Astrocyte (in vitro differentiated cells and primary cell): ENCODE measurements around the gene ARL6. TPM values are rescaled to one million over a fixed set of nuclear protein-coding genes. Genes with fewer than 3 reads are reported as not detected.

Experiments
- DNase-seq: peaks from one replicate; pipeline ENCODE4 v3.0.0-alpha.2; 2010; ENCODE audit warnings: low read depth
- FAIRE-seq: peaks from 2 replicates; lab custom pipeline; 2011; peaks lifted over from hg19 to GRCh38; lab: Jason Lieb, UNC
- H2AFZ ChIP-seq: 2 replicates; pipeline ENCODE4 v1.6.0; 2012; ENCODE audit warnings: low read depth, low read length, inconsistent platforms
- H3K27ac ChIP-seq: 2 replicates; pipeline ENCODE4 v1.5.1; 2011; ENCODE audit warnings: low read depth, low read length, inconsistent platforms
- H3K27me3 ChIP-seq: 2 replicates; pipeline ENCODE4 v1.6.0; 2011; ENCODE audit warnings: low read length, inconsistent platforms; ENCODE audit not compliant: insufficient read depth
- H3K36me3 ChIP-seq: 2 replicates; pipeline ENCODE4 v1.5.1; 2011; ENCODE audit warnings: low read length, inconsistent platforms; ENCODE audit not compliant: insufficient read depth
- H3K4me1 ChIP-seq: 2 replicates; pipeline ENCODE4 v1.5.1; 2011; ENCODE audit warnings: low read length, inconsistent platforms; ENCODE audit not compliant: insufficient read depth
- H3K4me2 ChIP-seq: 2 replicates; pipeline ENCODE4 v1.6.0; 2012; ENCODE audit warnings: low read length, inconsistent platforms
- H3K4me3 ChIP-seq: 2 replicates; pipeline ENCODE4 v1.5.1; 2011; ENCODE audit warnings: low read depth, mild to moderate bottlenecking, low read length, inconsistent platforms; ENCODE audit not compliant: insufficient read depth
- H3K79me2 ChIP-seq: 2 replicates; pipeline ENCODE4 v1.6.0; 2012; ENCODE audit warnings: mild to moderate bottlenecking, low read length, inconsistent platforms; ENCODE audit not compliant: insufficient read depth
- H3K9ac ChIP-seq: 2 replicates; pipeline ENCODE4 v1.6.0; 2012; ENCODE audit warnings: mild to moderate bottlenecking, low read length, inconsistent platforms
- H3K9me3 ChIP-seq: 2 replicates; pipeline ENCODE4 v1.5.1; 2012; ENCODE audit warnings: low read depth, mild to moderate bottlenecking, low read length, inconsistent platforms; ENCODE audit not compliant: insufficient read depth
- H4K20me1 ChIP-seq: 2 replicates; pipeline ENCODE4 v1.6.0; 2012; ENCODE audit warnings: low read length, inconsistent platforms; ENCODE audit not compliant: insufficient read depth
- H3K27ac Mint-ChIP-seq: one replicate; pipeline ENCODE4 v1.8.0; 2021; ENCODE audit warnings: mild to moderate bottlenecking, mixed read lengths; ENCODE audit not compliant: unreplicated experiment
- H3K27me3 Mint-ChIP-seq: one replicate; pipeline ENCODE4 v1.8.0; 2021; ENCODE audit warnings: low read depth, mixed read lengths; ENCODE audit not compliant: unreplicated experiment
- H3K36me3 Mint-ChIP-seq: one replicate; pipeline ENCODE4 v1.8.0; 2021; ENCODE audit warnings: low read depth, mixed read lengths; ENCODE audit not compliant: unreplicated experiment
- H3K4me1 Mint-ChIP-seq: one replicate; pipeline ENCODE4 v1.8.0; 2021; ENCODE audit warnings: low read depth, mixed read lengths; ENCODE audit not compliant: unreplicated experiment
- H3K4me3 Mint-ChIP-seq: one replicate; pipeline ENCODE4 v1.8.0; 2021; ENCODE audit warnings: mild to moderate bottlenecking, moderate library complexity, mixed read lengths; ENCODE audit not compliant: unreplicated experiment
- H3K9me3 Mint-ChIP-seq: one replicate; pipeline ENCODE4 v1.8.0; 2021; ENCODE audit warnings: mild to moderate bottlenecking, mixed read lengths; ENCODE audit not compliant: unreplicated experiment
- CTCF ChIP-seq: IDR thresholded peaks from 2 replicates; pipeline ENCODE4 v1.5.1; 2011; ENCODE audit warnings: low read depth, mild to moderate bottlenecking, inconsistent platforms, low read length, moderate library complexity; ENCODE audit not compliant: insufficient read depth
- EZH2 ChIP-seq: IDR thresholded peaks from 2 replicates; pipeline ENCODE4 v1.6.1; 2012; ENCODE audit warnings: mild to moderate bottlenecking, low read length, inconsistent platforms; ENCODE audit not compliant: insufficient read depth
- total RNA-seq: library from RNA; stranded (reverse); gene quantifications from 2 replicates; pipeline ENCODE4 v1.2.1, GENCODE V29; 2021

ARL6 gene
- total RNA-seq, 1 donor from 2014 or later = 7.1 TPM

GRCh38 chr3:97838393-97838792 is 73.8 kb downstream of the ARL6 start:
- no peak overlapping the region for H3K27ac ChIP-seq
- TF ChIP-seq EZH2 (no peak), CTCF (no peak)
- H3K27me3 Mint-ChIP-seq = no peaks in the 10 kb centered on the region
- H3K79me2 ChIP-seq = peaks cover 33% of the 10 kb centered on the region
- H3K27me3 ChIP-seq = no peaks in the 10 kb centered on the region
- H3K27ac Mint-ChIP-seq = no peak overlapping the region
- no peak overlapping the region for H2AFZ ChIP-seq
- H3K4me2 ChIP-seq = no peak overlapping the region
- DNase-seq (no peak), FAIRE-seq (no peak)
- H3K9me3 Mint-ChIP-seq = no peaks in the 10 kb centered on the region
- peaks cover under 1% of the 10 kb centered on the region for H3K36me3 Mint-ChIP-seq
- H3K4me1 ChIP-seq = peaks cover 6% of the 10 kb centered on the region
- no peak overlapping the region for H3K4me3 ChIP-seq
- H3K9ac ChIP-seq = no peak overlapping the region
- H3K4me1 Mint-ChIP-seq = peaks cover 8% of the 10 kb centered on the region
- H3K4me3 Mint-ChIP-seq = no peak overlapping the region
- H3K9me3 ChIP-seq = no peaks in the 10 kb centered on the region
- no peaks in the 10 kb centered on the region for H3K36me3 ChIP-seq
- H4K20me1 ChIP-seq = peaks cover 20% of the 10 kb centered on the region

GRCh38 chr3:97839944-97840343 is 75.4 kb downstream of the ARL6 start:
- no peak overlapping the region for H3K27ac ChIP-seq
- H3K4me1 Mint-ChIP-seq = peaks cover 8% of the 10 kb centered on the region
- H3K27me3 ChIP-seq = no peaks in the 10 kb centered on the region
- H3K4me1 ChIP-seq = peaks cover 6% of the 10 kb centered on the region
- H3K27ac Mint-ChIP-seq = no peak overlapping the region
- peaks cover 2% of the 10 kb centered on the region for H3K36me3 Mint-ChIP-seq
- TF ChIP-seq CTCF (no peak), EZH2 (no peak)
- H2AFZ ChIP-seq = no peak overlapping the region
- no peak for FAIRE-seq
- H3K4me3 Mint-ChIP-seq = no peak overlapping the region
- no peaks in the 10 kb centered on the region for H3K36me3 ChIP-seq
- no peaks in the 10 kb centered on the region for H3K27me3 Mint-ChIP-seq
- no peak overlapping the region for H3K4me2 ChIP-seq
- H4K20me1 ChIP-seq = peaks cover 20% of the 10 kb centered on the region
- peaks cover 30% of the 10 kb centered on the region for H3K79me2 ChIP-seq
- no peaks in the 10 kb centered on the region for H3K9me3 Mint-ChIP-seq
- H3K9me3 ChIP-seq = no peaks in the 10 kb centered on the region
- DNase-seq = no peak
- no peak overlapping the region for H3K9ac ChIP-seq
- H3K4me3 ChIP-seq = no peak overlapping the region

GRCh38 chr3:97841304-97841703 is 76.7 kb downstream of the ARL6 start:
- no peaks in the 10 kb centered on the region for H3K4me1 Mint-ChIP-seq
- no peak overlapping the region for H3K4me3 Mint-ChIP-seq
- FAIRE-seq = no peak

More at GRCh38 chr3:97841304-97841703, 76.7 kb downstream of the ARL6 start:
- Mint-ChIP-seq H3K27ac (no peak overlapping the region), H3K27me3 (no peaks in the 10 kb centered on the region), H3K36me3 (peaks cover 2% of the 10 kb centered on the region), H3K9me3 (no peaks in the 10 kb centered on the region)
- H3K4me1 ChIP-seq = no peaks in the 10 kb centered on the region
- DNase-seq = no peak
- TF ChIP-seq EZH2 = no peak
- no peak for TF ChIP-seq CTCF
- H2AFZ ChIP-seq = no peak overlapping the region
- no peak overlapping the region for H3K9ac ChIP-seq
- H3K9me3 ChIP-seq = no peaks in the 10 kb centered on the region
- H3K4me2 ChIP-seq = no peak overlapping the region
- H3K27ac ChIP-seq = no peak overlapping the region
- H4K20me1 ChIP-seq = peaks cover 15% of the 10 kb centered on the region
- H3K36me3 ChIP-seq = no peaks in the 10 kb centered on the region
- H3K27me3 ChIP-seq = no peaks in the 10 kb centered on the region
- H3K79me2 ChIP-seq = peaks cover 30% of the 10 kb centered on the region
- H3K4me3 ChIP-seq = no peak overlapping the region
